Measurements from ENCODE around the gene NUP58. TPM values are rescaled to one million over a fixed set of nuclear protein-coding genes. Genes with fewer than 3 reads are reported as not detected.
"Not testable (repeated sequence)": the region's sequence is repeated elsewhere in the genome, so short reads cannot be mapped to it uniquely, and the experiment has no call there.

NUP58 gene
- total RNA-seq, 2 experiments from 2014 or later = 140 to 171 TPM

DNA sequence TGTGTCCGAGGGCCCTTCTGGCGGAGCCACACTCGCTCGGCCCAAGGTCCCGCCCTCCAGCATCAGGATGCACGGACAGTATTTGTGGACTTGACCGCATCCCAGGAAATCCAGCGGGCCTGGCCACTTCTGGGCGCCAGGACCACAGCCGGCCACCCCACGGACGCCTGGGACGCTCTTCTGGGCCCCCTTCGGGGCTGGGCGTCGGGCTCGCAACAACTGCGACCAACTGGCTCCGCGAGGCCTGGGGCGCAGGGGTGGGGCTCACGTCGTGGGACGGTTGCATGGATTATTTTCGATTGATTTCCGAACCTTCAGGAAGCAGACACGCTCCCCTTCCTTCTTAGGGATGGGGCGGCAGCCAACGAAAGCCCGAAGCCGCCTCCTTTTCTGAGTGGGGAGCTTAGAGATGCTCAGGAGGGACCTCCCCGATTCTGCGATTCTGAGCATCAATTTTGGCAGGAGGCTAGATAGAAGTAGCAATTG is 521 bp upstream of the NUP58 start:
- Mint-ChIP-seq H3K27me3 (peaks cover 8% of the 10 kb centered on the region), H3K4me3 (peak overlapping the region; percentile 95), H3K36me3 (ENCODE audit: low read depth) (peaks cover 33% of the 10 kb centered on the region), H3K27ac (peak overlapping the region; percentile 94), H3K4me1 (ENCODE audit: low read depth) (peaks cover 35% of the 10 kb centered on the region), H3K9me3 (peaks cover 3% of the 10 kb centered on the region)
- intact Hi-C loops (cut with micrococcal nuclease) = loop anchor here (2.0 kb wide), 1 partner anchor 14 kb away; the partner anchor contains the start of gene MTMR6
- ATAC-seq = peak; percentile 34
- DNase-seq = peak; percentile 41
- TF ChIP-seq, protein P1, sequence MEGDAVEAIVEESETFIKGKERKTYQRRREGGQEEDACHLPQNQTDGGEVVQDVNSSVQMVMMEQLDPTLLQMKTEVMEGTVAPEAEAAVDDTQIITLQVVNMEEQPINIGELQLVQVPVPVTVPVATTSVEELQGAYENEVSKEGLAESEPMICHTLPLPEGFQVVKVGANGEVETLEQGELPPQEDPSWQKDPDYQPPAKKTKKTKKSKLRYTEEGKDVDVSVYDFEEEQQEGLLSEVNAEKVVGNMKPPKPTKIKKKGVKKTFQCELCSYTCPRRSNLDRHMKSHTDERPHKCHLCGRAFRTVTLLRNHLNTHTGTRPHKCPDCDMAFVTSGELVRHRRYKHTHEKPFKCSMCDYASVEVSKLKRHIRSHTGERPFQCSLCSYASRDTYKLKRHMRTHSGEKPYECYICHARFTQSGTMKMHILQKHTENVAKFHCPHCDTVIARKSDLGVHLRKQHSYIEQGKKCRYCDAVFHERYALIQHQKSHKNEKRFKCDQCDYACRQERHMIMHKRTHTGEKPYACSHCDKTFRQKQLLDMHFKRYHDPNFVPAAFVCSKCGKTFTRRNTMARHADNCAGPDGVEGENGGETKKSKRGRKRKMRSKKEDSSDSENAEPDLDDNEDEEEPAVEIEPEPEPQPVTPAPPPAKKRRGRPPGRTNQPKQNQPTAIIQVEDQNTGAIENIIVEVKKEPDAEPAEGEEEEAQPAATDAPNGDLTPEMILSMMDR (IDR thresholded peaks at IDR 0.05) = no peak
- POLR2A ChIA-PET = interaction anchor here (1.7 to 2.5 kb wide), 3 partner anchors 14 to 29 kb away, joined by 4 to 18 read pairs (median 7); partner anchors contain the start of gene MTMR6
- CTCF ChIA-PET = interaction anchor here (4.8 kb wide), 1 partner anchor 14 kb away, joined by 32 read pairs; the partner anchor contains the start of gene MTMR6

DNA sequence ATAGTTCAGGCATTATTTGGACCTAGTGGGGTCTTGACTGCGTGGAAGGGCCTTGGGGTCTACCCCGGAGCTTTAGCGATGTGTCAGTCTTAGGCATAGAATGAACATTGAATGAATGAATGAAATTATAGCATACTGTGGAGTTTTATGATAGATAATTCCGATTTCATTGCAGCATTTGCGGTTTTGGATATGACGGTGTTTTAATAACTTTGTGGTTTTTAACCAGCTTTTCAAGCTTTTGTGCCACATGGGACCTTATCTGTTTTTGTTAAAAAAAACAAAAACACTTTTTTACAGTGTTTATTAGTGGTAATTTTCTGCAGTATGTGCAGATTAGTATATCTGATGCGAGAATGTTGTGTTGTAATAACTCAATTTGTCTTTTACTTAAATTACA is 696 bp downstream of the NUP58 start:
- ATAC-seq (no peak), DNase-seq (no peak)
- Mint-ChIP-seq H3K9me3 (peaks cover 3% of the 10 kb centered on the region), H3K36me3 (ENCODE audit: low read depth) (peaks cover 38% of the 10 kb centered on the region), H3K27ac (peak overlapping the region; percentile 94), H3K27me3 (peaks cover 2% of the 10 kb centered on the region), H3K4me1 (ENCODE audit: low read depth) (peaks cover 39% of the 10 kb centered on the region), H3K4me3 (peak overlapping the region; percentile 95)
- CTCF ChIA-PET = interaction anchor here (4.8 kb wide), 1 partner anchor 16 kb away, joined by 32 read pairs; the partner anchor contains the start of gene MTMR6
- TF ChIP-seq, protein P1 (IDR thresholded peaks at IDR 0.05) = no peak
- POLR2A ChIA-PET = interaction anchor here (0.6 to 2.5 kb wide), 7 partner anchors 10 to 675 kb away, joined by 3 to 18 read pairs (median 3); partner anchors contain the start of gene MTMR6
- intact Hi-C loops (cut with micrococcal nuclease) = no loop called here

DNA sequence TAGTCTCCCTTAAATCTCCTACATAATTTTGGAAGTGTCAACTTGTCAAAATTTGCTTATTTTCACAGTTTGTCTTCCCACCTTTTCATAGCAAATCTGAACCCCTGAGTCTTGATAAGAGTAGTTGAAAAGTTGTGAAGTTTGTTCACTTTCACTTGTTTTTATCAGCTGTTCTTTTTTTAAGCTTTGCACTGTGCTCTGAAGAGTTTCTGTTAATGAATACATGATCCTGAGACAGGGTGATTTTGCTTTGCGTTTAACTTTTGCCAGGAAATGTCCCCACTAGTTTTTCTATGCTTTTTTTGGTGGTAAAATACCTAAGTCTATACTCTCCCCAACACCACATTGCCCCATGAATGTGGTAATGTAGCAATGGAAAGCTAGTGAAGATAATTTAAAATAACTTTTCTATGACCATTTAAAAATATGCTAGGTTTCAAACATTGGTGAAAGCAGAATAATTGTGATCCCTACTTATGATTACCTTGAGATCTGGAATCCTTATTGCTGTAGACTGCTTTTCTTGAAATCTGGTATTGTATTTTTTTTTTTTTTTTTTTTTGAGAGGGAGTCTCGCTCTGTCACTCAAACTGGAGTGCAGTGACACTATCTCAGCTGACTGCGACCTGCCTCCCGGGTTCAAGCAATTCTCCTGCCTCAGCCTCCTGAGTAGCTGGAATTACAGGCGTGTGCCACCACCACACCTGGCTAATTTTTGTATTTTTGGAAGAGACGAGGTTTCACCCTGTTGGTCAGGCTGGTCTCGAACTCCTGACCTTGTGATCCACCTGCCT is 5.4 kb downstream of the NUP58 start:
- H3K4me3 Mint-ChIP-seq = no peak overlapping the region
- DNase-seq = no peak
- no peaks in the 10 kb centered on the region for H3K27me3 Mint-ChIP-seq
- no peak for ATAC-seq
- H3K27ac Mint-ChIP-seq = peak overlapping the region; percentile 10
- intact Hi-C loops (cut with micrococcal nuclease) = no loop called here
- peaks cover 36% of the 10 kb centered on the region for H3K4me1 Mint-ChIP-seq (ENCODE audit: low read depth)
- ChIA-PET CTCF (no interaction called here), POLR2A (no interaction called here)
- no peaks in the 10 kb centered on the region for H3K9me3 Mint-ChIP-seq
- peaks cover 63% of the 10 kb centered on the region for H3K36me3 Mint-ChIP-seq (ENCODE audit: low read depth)
- TF ChIP-seq, protein P1 (IDR thresholded peaks at IDR 0.05) = no peak

DNA sequence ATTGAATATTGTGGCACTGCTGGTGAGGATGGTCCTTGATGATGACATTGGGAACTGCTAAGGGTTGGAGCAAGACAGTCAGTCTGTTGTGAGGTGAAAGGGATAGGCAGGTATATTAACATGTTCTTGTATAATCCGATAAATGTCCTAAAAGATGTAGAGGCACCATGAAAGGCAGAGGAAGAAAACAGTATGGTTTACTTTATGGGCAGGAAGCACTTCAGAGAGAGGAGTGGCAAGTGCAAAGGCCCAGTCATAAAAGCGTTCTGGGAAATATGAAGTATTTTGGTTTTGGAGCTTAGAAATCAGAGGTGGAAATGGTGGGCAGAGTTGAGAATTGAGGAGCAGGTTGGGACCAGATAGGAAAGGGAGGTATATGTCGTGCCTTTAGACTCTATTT is 9.5 kb downstream of the NUP58 start:
- H3K36me3 Mint-ChIP-seq (ENCODE audit: low read depth) = peaks cover 49% of the 10 kb centered on the region
- no peak overlapping the region for H3K27ac Mint-ChIP-seq
- no peaks in the 10 kb centered on the region for H3K9me3 Mint-ChIP-seq
- ATAC-seq (no peak), DNase-seq (no peak)
- TF ChIP-seq, protein P1 (IDR thresholded peaks at IDR 0.05) = no peak
- H3K4me1 Mint-ChIP-seq (ENCODE audit: low read depth) = peaks cover 14% of the 10 kb centered on the region
- intact Hi-C loops (cut with micrococcal nuclease) = loop anchor here (10.0 kb wide), 1 partner anchor 46 kb away; no protein-coding TSS in a partner anchor
- H3K27me3 Mint-ChIP-seq = no peaks in the 10 kb centered on the region
- no peak overlapping the region for H3K4me3 Mint-ChIP-seq
- CTCF ChIA-PET = no interaction called here
- POLR2A ChIA-PET = no interaction called here

DNA sequence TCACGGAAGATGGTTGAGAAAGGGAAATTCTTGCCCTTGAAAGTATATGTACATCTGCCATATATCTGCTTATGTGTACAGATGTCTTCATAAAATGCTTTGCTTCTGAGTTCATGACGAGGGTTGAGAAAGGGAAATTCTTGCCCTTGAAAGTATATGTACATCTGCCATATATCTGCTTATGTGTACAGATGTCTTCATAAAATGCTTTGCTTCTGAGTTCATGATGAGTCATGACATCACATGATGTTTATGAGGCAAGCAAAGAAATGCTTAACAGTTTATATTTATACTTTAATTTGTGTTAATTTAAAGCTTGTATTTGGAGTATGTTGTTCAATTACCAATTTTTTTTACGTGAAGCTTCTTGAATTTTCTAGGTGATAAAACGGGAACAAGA is 17.5 kb downstream of the NUP58 start:
- DNase-seq; H3K27me3 Mint-ChIP-seq; H3K4me1 Mint-ChIP-seq (ENCODE audit: low read depth); ATAC-seq; CTCF ChIA-PET; H3K27ac Mint-ChIP-seq; H3K9me3 Mint-ChIP-seq; H3K4me3 Mint-ChIP-seq: not testable (repeated sequence)
- intact Hi-C loops (cut with micrococcal nuclease) = loop anchor here (10.0 kb wide), 1 partner anchor 54 kb away; no protein-coding TSS in a partner anchor
- POLR2A ChIA-PET = interaction anchor here (1.4 kb wide), 1 partner anchor 27 kb away, joined by 3 read pairs; no protein-coding TSS in a partner anchor
- peaks cover 36% of the 10 kb centered on the region for H3K36me3 Mint-ChIP-seq (ENCODE audit: low read depth)
